ENCODE results near the gene HIRIP3.
"Not testable (repeated sequence)": the region's sequence is repeated elsewhere in the genome, so short reads cannot be mapped to it uniquely, and the experiment has no call there.

Gene HIRIP3

DNA sequence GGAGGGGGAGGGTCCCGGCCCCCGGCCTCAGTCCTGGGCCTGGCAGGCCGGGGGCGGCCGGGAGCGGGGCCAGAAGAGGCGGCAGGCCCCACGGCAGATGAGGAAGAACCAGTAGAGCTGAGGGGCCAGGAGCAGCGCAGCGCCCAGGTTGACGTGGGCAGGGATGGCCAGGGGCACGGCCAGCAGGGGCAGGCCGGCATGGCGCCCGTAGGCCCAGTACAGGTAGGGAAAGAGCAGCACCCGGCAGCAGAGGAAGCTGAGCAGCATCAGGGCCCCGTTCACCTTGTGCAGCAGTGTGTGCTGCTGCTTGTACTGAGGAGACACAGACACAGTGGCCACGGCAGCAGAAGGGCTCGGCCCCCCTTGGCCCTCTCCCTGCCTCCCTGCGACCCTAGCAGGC is 29.7 kb upstream of the HIRIP3 start:
- H3K4me3 ChIP-seq (ENCODE audit: control insufficient read depth, low read depth, low read length): no peak overlapping the region
- TF ChIP-seq, protein P1, sequence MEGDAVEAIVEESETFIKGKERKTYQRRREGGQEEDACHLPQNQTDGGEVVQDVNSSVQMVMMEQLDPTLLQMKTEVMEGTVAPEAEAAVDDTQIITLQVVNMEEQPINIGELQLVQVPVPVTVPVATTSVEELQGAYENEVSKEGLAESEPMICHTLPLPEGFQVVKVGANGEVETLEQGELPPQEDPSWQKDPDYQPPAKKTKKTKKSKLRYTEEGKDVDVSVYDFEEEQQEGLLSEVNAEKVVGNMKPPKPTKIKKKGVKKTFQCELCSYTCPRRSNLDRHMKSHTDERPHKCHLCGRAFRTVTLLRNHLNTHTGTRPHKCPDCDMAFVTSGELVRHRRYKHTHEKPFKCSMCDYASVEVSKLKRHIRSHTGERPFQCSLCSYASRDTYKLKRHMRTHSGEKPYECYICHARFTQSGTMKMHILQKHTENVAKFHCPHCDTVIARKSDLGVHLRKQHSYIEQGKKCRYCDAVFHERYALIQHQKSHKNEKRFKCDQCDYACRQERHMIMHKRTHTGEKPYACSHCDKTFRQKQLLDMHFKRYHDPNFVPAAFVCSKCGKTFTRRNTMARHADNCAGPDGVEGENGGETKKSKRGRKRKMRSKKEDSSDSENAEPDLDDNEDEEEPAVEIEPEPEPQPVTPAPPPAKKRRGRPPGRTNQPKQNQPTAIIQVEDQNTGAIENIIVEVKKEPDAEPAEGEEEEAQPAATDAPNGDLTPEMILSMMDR (IDR thresholded peaks at IDR 0.05; ENCODE audit: control insufficient read depth, insufficient read depth, low read depth, low read length, missing control alignments): no peak
- no peak for DNase-seq (ENCODE audit: low read depth)

DNA sequence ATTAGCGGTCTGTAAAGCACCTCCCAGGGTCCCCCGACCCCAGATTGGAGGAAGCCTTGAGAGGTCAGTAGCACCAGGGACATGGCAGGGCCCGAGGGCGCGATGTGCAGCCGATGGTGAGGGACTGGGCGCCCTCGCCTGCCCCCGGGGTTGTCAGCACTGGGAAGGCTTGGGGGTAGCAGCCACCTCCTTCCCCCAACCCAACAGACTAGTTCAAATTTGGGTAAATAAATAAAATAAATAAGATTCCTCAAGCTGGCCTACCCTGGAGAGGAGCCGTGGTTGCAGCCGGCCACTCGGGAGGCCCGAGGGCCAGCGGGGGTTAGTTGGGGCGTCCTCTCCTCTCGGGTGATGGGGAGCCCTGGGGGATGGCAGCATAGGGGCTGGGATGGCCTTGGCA is 29.0 kb upstream of the HIRIP3 start:
- DNase-seq (ENCODE audit: low read depth): no peak
- no peak overlapping the region for H3K4me3 ChIP-seq (ENCODE audit: control insufficient read depth, low read depth, low read length)
- TF ChIP-seq, protein P1 (IDR thresholded peaks at IDR 0.05; ENCODE audit: control insufficient read depth, insufficient read depth, low read depth, low read length, missing control alignments): no peak

DNA sequence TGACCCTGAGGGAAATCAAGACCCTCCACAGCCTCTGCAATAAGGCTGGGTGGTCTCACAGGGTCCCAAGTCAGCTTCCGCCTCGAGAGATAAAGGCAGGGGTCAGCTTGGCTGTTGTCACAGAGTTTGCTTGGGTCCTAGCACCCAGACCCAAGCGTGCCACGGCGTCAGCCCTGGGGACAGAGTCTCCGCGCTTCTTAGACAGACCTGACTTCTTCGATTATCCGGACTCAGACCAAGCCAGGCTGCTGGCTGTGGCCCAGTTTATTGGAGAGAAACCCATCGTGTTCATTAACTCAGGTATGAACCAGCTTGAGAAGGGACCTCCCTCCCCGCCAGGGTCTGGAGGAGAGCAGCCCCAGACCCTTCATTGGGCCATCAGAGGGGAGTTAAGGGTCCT is 28.2 kb upstream of the HIRIP3 start:
- no peak overlapping the region for H3K4me3 ChIP-seq (ENCODE audit: control insufficient read depth, low read depth, low read length)
- DNase-seq (ENCODE audit: low read depth): no peak
- TF ChIP-seq, protein P1 (IDR thresholded peaks at IDR 0.05; ENCODE audit: control insufficient read depth, insufficient read depth, low read depth, low read length, missing control alignments): no peak

DNA sequence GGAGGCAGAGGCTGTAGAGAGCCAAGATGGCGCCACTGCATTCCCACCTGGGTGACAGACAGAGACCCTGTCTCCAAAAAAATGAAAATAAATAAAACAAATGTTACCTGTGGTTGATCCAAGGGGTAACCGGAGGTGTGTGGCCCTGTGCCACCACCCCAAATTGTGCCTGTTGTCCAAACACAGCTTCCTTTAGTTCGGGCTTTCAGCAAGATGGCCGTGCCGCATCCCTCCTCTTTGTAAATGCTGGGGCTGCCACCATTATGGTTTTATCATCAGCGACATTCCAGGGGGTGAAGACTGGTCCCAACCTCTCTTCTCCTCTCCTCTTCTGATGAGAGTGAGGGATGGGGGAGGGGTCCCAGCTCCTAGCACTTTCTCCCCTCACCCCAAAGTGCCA is 27.5 kb upstream of the HIRIP3 start, which contains the start of gene C16orf92:
Gene C16orf92 (plus strand): TSS at position 312 of the 400 bp plus-strand sequence. CDS start 143 bp downstream, outside the sequence.
- TF ChIP-seq, protein P1 (IDR thresholded peaks at IDR 0.05; ENCODE audit: control insufficient read depth, insufficient read depth, low read depth, low read length, missing control alignments): no peak
- H3K4me3 ChIP-seq (ENCODE audit: control insufficient read depth, low read depth, low read length): no peak within 1 kb of the TSS
- DNase-seq (ENCODE audit: low read depth): no peak

DNA sequence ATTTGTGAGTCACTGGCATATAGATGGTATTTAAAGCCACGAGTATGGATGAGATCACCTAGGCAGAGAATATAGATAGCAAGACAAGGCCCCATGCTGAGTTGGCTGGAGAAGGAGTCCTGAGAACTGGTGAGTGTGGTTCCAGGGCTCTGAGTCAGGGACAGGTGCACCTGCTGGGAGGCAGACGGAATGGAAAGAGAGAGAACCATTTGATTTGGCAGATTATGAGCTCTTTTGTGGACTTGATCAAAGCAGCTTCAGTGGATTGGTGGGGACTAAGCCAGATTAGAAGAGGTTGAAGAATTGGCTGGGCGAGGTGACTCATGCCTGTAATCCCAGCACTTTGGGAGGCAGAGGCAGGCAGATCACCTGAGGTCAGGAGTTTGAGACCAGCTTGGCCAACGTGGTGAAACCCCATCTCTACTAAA is 23.3 kb upstream of the HIRIP3 start:
- TF ChIP-seq, protein P1 (IDR thresholded peaks at IDR 0.05; ENCODE audit: control insufficient read depth, insufficient read depth, low read depth, low read length, missing control alignments): no peak
- no peak for DNase-seq (ENCODE audit: low read depth)

DNA sequence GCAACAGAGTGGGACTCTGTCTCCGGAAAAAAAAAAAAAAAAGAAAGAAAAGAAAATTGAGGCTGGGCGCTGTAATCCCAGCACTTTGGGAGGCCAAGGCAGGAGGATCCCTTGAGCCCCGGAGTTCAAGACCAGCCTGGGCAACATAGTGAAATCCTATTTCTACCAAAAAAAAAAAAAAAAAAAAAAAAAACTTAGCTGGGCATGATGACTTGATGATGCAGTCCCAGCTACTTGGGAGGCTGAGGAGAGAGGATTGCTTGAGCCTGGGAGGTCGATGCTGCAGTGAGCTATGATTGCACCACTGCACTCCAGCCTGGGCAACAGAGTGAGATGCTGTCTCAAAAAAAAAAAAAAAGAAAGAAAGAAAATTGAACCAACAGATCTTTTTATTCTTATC is 22.5 kb upstream of the HIRIP3 start:
- not testable (repeated sequence) for DNase-seq (ENCODE audit: low read depth); H3K4me3 ChIP-seq (ENCODE audit: control insufficient read depth, low read depth, low read length)

More for the DNA sequence above, 23.3 kb upstream of the HIRIP3 start:
- H3K4me3 ChIP-seq (ENCODE audit: control insufficient read depth, low read depth, low read length): no peak overlapping the region

DNA sequence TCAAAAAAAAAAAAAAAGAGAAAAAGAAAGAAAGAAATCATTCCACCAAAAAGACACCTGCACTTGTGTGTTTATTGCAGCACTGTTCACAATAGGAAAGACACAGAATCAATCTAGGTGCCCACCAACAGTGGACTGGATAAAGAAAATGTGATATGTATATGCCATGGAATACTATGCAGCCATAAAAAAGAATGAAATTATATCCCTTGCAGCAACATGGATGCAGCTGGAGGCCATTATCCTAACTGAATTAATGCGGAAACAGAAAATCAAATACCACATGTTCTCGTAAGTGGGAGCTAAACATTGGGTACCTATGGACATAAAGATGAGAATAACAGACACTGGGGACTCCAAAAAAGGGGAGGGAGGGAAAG is 21.9 kb upstream of the HIRIP3 start:
- DNase-seq (ENCODE audit: low read depth): no peak
- TF ChIP-seq, protein P1 (IDR thresholded peaks at IDR 0.05; ENCODE audit: control insufficient read depth, insufficient read depth, low read depth, low read length, missing control alignments): no peak
- H3K4me3 ChIP-seq (ENCODE audit: control insufficient read depth, low read depth, low read length): no peak overlapping the region
